Prostate gland (tissue), 2 donors: Measurements from ENCODE around the gene BRSK2.

Experiments
- POLR2A ChIP-seq: fragments of 450-650 bp; IDR thresholded peaks from one replicate; pipeline ENCODE4 v1.6.1; 2016; ENCODE audit warnings: antibody characterized with exemption, mild to moderate bottlenecking
- TF ChIP-seq, protein P1 (sequence below), 4 experiments: fragments of 200-600 bp in 2 of 4; fragments of 450-650 bp in 2 of 4; sonication (generic) in 2 of 4; IDR thresholded peaks; 1 replicate in 3 of 4; 2 replicates in 1 of 4; pipeline ENCODE4 v1.5.1; 2016 to 2019; ENCODE audit warnings: antibody characterized with exemption in 4 of 4, mild to moderate bottlenecking in 2 of 4, moderate library complexity in 2 of 4

DNA sequence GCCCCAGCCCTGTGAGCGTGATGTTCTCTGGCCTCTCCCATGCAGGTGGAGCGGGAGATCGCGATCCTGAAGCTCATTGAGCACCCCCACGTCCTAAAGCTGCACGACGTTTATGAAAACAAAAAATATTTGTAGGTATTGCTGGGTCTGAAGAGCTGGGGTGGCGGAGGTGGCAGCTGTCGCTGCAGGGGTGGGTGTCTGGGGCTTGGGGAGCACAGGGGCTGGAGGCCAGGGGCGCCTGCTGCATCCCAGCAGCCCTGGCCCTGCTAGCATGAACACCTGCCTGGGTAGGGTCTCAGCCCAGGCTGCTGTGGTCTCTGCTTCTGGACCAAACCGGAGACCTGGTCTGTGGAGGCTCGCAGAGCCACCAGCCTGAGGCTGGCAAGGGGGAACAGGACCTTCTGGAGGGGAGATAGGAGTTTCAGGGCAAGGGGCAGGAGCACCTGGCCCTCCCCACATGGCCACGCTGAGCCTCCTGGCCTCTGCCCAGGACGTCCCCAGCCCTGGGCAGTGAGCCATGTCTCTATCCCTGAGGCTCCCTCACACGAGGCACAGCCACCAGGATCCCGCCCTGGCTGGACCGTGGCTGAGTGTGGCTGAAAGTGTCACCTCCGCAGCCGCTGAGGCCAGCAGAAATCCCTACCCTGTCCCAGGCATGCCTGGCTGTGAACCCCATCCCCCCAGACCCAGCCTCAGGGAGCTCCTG lies 48.7 kb downstream of the BRSK2 start:
- TF ChIP-seq, protein P1, sequence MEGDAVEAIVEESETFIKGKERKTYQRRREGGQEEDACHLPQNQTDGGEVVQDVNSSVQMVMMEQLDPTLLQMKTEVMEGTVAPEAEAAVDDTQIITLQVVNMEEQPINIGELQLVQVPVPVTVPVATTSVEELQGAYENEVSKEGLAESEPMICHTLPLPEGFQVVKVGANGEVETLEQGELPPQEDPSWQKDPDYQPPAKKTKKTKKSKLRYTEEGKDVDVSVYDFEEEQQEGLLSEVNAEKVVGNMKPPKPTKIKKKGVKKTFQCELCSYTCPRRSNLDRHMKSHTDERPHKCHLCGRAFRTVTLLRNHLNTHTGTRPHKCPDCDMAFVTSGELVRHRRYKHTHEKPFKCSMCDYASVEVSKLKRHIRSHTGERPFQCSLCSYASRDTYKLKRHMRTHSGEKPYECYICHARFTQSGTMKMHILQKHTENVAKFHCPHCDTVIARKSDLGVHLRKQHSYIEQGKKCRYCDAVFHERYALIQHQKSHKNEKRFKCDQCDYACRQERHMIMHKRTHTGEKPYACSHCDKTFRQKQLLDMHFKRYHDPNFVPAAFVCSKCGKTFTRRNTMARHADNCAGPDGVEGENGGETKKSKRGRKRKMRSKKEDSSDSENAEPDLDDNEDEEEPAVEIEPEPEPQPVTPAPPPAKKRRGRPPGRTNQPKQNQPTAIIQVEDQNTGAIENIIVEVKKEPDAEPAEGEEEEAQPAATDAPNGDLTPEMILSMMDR (IDR thresholded peaks at IDR 0.05), result no peak
- TF ChIP-seq POLR2A, result no peak
